DMS79 (cell line): ENCODE results near the gene C14orf132.

Experiments used
- DNase-seq: peaks from one replicate; lab custom pipeline; 2025; lab: John Stamatoyannopoulos, UW

C14orf132 gene

DNA sequence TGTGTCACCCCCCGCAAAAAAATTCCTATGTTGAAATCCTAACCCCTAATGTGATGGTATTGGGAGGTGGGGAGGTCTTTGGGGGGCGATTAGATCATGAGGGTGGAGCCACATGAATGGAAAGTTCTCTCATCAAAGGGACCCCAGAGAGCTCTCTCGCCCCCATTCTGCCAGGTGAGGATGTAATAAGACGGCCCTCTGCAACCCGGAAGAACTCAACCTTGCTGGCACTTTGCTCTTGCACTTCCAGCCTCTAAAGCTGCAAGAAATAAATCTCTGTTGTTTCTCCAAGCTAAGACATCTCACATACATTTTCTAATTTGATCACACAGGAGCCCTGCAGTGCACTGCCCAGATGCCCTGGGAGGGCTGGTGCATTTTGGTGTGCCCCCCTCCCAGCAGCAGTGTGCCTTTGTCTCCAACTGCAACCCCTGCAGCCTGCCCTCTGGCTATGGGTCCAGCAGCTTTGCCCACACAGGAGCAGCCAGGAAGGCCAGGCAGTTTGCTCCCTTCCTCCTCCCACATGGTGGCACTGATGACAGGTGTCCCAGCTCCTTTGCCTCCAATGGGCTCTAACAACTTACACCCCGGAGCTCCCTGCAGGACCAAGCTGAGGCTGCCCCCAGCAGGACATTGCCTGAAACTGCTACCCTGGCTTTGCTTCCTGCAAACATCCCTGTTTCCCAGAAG is 59.3 kb downstream of the C14orf132 start:
- peak; percentile 55 for DNase-seq

DNA sequence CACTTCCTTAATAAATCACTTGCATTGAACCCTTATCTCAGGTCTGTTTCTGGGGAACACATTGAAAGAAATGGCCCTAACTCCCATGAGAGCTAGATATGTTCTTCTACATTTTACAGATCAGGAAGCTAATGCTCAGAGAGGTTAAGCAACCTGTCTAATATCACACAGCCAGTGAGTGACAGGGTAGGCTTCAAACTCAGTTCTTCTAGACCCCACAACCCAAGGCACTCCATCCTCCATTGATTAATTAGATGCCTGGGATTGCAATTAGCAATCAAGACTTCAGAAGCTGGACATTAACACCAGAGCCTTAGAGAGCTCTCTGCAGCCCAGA is 59.8 kb downstream of the C14orf132 start:
- DNase-seq = no peak

DNA sequence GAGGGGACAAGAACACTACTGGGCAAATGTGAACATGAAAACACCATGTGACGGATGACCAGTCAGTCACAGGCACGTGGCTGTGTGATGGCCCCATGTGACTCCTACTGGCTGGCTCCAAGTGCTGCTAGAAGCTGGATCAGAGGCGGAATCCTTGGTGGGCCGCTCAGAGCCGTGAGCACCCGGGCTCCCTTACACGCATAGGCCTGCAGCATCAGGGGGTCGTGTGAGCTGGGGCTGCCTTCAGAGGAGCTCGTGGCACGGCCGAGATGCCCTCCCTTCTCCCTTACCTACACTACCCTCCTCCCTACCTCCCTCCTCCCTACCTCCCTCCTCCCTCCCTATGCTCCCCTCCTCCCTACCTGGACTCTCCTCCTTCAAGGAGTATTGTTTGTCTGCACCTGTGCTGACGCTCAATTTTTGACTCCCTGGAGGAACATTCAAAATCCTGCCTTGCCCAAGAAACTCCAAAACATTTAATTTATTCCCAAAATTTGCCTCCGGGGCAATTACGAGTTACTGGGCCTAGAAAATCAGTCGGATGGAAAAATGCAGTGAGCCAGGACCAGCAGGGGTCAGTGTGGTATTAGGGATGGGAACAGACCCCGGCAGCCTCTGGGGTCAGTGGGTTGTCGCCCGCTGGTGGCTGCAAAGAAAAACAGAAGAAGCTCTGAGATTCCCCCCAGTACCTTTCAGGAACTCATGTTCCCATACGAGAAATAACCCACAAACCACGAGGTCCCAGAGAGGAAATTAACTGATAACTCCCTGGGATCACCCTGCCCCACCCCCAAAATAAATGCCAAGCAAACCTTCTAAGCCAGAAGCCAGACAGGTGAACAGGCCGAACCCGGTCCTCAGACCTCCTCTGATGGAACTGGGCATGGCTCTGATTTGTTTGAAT is 61.3 kb downstream of the C14orf132 start:
- peak; percentile 41 for DNase-seq

DNA sequence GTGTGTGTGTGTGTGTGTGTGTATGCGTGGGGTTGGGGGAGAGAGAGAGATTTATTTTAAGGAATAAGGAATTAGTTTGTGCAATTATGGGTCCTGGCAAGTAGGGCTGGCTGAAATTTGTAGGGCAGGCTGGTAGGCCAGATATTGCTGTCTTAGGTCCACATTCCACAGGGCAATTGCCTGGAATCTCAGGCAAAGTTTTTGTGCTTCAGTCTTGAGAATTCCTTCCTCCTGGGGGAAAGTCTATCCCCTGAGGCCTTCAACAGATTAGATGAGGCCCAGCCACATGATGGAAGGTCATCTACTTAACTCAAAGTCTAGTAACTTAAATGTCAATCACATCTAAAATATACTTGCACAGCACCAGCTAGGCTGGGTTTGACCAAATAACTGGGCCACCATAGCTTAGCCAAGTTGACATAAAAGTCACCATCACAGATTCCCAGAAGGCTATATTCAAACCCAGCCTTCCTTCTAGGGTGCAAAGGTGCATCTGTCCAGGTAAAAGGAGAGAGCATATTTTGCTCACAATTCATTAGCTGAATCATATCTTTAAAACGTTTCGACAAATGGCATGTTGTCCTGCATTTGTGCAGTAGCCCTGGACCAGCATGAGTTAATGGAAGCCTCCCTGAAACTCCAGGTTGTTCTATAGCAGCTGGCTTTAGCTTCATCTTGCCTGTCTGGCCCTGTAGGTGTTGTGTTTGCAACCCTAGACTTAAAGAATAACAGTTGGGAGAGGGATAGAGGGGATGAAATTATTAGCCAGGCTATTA is 63.1 kb downstream of the C14orf132 start:
- no peak for DNase-seq

DNA sequence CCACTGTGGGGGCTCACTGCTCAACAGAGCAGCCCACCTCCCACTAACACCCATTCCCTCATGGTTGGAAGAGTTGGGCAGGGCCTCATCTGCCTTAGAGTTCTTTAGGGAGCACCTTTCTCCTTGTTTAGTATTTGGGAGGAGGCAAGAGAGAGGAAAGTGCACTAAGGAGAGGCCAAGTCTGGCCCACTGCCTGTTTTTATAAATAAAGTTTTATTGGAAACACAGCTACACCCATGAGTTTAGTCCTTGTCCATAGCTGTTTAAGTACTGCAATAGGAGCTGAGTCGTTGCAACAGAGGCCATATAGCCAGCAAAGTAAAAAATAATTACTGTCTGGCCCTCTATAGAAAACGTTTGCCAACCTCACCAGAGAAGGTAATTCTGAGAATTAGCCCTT is 63.9 kb downstream of the C14orf132 start:
- no peak for DNase-seq

DNA sequence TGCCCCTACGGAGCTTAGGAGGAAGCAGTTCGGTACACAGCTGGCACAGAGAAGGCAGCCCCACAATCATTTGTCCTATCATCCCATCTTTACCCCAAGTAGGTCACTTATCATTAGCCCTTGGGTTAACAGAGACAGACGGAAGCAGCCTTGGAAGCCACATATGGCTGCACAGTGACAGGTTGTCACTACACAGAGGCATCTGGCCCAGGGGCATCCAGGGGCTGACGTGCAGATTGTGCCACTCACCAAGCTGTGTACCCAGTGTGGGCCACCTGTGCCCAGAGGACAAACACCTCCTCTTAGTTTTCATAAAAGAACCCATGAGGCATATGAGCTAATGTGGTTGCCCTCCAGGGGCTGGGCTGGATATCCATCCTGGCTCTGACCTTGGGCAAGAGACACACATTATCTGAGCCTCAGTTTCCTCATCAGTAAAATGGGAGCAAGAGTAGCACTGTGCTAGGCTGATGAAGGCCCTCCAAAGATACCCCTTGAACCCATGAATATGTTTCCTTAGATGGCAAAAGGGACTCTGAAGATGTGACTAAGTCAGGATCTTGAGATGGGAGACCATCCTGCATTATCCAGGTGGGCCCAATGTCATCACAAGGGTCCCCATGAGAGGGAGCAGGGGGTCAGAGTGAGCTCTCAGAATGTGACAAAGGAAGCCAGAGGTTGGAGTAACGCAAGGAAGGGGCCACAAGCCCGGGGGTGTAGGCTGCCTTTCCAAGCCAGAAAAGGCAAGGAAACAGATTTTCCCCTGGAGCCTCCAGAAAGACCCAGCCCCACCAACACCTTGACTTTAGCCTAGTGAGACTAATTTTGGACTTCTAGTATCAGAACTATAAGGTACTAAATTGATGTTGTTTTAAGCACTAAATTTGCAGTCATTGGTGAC is 64.6 kb downstream of the C14orf132 start:
- DNase-seq = no peak

DNA sequence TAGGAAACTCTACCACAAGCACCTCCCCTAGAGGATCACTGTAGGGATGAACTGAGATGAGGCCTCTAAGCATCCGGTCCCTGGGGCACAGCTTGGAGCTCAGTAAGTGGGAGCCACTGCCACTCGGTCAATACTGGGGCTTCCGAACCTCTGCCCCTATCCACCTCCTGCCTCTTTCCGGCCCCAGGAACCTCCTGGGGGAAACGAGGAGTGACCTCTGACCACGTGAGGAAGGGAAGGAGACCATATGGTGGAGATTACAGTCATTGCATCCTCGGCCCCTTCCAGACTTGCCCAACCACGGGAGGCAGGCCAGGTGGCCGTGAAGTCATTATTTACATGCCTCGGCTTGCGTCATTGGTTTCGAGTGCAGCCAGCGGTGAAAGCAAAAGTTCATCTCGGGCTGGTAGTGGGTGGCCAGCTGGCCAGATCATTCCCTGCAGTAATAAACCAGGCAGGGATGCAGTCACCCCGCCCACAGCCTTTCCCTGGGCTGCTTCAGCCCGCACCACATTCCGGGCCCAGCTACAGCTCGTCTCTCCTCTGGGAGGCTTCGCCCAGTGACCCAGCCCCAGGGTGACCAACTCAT is 65.4 kb downstream of the C14orf132 start:
- DNase-seq = no peak

DNA sequence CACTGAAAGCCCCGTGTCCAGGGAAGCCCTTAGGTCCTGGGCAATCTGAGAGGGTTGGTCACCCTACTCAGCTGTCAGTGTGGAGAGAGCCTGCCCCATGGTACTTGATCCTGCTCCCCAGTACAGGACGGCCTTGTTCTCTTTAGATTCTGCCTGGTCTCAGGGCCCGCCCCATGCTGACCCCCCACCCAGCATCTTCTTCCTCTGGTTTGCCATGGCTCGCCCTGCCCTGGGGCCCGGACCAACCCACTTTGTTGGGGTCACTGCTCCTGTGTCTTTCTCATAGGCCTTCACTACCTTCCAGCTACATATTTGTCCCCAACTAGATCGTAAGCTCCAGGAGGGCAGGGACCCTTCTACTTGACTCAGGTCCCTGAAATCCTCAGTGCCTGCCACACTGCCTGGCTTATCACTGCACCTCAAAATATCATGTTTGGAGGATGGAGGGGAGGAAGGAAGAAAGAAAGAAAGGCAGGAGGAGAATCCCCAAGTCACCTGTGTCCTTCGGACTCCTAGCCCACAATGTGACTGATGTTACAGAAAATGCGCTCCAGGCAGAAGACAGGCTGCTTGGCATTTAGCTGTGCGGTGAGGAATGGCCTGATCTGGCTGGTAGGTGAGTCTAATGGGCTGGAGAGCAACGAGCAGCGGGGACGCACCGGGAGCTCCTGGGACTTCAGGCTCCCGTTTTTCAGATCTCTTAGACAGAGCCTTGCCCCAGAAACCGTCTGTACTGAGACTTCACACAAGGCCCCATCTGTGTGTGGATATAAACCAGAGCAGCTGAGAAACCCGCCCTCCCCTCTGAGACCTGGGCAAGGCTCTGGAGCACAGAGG is 66.1 kb downstream of the C14orf132 start:
- DNase-seq = no peak

DNA sequence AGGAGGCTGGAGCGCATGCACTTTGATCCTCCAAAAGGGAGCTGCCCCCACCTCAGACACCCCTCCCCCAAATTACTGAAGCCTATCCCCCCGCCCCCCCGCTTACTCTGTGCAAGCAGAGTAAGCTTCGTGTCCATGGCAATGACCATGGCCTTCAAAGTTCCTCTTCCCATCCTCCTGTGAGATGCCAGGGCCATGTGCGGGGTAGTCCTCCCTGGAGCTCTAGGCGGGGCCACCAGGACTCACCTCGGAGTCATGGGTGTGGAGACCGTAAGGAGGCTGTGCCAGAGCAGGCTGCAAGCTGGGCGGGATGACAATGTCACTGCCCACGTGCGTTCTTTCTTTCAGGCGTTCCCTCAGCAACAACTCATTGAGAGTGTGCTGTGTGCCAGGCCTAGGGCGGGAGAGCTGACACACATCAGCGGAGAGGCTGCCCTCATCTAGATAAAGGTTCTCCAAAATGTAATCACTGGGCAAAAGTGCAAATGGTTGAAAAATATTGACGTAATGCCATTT is 66.8 kb downstream of the C14orf132 start:
- peak; percentile 35 for DNase-seq

DNA sequence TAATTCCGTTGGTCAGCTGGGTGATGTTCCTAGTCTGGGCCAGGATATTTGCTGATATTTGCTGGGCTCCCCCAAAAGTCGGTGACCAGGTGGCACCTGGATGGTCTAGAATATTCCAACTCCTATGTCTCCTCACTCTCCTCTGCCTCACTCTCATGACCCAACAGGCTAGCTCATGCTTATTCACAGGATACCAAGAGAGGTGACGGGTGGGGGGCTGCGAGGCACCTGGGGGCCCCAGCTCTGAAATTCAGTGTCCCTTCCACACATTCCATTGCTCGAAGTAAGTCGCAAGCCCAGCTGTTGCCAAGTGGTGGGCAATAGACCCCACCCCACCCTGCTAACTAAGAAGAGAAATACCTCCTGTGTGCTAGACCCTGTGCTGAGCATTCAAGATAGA is 67.7 kb downstream of the C14orf132 start:
- no peak for DNase-seq

DNA sequence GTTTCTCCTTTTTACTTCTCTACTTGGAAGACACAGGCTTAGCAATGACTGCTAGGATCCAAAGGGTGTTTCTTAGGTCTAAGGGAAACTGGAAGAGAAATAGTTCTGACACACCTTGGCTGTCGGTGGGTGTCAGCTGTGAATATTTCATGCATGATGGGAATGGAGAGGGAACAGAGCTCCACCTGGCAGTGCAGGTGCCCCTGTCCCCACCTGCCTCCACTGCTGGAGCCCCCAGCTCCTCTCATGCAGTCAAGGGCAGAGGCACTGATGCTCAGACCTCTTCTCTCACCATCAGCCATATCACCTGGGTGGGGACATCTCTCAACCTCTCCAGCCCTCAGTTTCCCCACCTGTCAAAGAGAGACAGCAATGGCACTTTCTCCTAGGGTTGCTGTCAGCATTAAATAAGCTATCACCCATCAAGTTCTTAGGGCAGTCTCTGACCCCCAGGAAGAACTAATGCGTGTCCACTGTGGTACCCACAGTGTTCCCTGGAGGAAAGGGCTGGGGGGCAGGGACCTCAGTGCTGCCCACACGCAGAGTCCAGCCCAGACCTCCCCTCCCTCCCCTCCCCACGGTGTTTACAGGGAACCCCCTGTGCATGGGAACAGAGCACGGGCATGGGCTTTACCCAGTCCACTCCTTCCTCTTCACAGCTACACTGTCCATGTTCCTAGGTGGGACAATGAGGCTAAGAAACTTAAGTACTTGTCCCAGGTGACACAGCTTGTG is 69.1 kb downstream of the C14orf132 start:
- no peak for DNase-seq

DNA sequence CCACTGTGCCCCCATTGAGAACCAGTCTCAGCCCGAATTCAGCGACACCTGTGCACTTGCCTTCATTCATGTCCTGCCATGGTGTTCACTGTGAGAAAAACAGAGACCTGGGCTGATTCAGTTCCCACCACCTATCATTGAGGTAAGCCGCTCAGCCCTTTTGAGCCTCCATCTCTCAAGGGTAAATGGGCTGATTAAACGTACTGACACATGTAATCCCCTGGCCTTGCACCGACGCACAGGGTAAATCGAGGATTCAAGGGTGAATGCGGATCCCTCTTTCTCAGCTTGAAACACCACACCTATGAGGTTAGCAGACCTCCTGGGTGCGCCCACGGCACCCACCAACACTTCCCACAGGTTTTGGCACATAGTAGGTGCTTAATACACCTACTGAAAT is 69.7 kb downstream of the C14orf132 start:
- no peak for DNase-seq

DNA sequence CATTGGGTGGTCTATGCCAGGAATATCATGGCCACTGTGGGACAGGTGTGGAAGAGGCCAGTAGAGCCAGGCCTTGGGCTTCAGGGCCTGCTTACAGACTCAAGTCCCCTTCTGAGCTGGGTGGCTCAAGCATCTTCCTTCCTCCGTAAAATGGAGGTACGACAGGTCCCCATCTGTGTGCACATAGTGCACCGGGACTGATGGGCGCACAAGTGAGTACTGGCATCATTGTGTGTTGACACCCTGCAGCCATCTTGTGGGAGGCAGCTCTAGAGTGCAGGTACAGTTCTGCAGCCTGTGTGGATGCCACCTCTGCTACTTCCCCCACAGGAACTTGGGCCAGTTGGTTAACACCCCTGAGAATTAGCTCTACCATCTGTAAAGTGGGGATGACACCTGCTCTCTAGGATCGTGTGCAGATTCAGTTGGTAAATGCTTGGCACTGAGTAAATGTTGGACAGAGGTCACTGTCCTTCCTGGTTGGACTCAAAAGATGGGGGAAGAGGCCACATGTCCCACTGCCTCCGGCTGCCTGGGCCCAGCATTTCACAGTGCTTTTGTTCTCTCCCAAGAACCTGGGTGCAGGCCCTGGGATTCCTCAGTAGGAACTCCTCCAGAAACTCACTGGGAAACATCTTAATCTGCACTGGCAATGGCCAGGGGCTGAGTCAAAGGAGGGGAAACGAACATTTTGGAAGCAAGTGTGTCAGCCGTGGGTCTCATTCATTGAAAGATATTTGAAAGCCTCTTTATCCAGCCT is 70.6 kb downstream of the C14orf132 start:
- DNase-seq = no peak

DNA sequence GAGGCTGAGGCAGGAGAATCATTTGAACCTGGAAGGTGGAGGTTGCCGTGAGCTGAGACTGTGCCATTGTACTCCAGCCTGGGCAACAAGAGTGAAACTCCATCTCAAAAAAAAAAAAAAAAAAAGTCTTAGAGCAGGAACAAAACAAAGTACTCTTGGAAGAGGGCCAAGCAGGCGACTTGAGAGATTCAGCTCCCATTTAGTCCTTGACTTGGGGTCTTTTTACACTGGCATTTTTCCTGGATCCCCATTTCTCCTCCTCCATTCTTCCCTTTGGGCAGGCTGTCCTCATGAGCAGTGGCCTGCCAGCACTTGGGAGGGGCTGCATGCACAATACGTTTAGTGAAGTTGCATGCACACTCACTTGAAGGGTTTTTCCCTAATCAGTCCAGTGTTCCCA is 72.9 kb downstream of the C14orf132 start:
- peak; percentile 29 for DNase-seq

DNA sequence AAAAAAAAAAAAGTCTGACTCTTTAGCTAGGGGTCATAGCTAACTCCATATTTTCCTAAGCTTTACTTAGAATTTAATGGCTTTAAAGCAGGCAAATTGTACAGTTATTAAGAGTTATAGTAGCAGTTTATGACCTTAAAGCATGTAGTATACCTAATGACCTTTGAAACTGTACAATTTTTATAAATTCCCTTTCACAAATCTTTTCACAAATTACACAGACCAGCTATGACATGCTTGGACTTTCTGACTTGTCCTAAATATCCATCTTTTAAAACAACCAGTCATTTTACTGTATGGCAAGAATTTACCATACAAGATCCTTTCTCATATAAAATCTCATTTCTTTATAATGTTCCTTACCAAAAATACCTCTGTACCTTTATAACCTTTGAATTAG is 74.8 kb downstream of the C14orf132 start:
- DNase-seq = no peak

DNA sequence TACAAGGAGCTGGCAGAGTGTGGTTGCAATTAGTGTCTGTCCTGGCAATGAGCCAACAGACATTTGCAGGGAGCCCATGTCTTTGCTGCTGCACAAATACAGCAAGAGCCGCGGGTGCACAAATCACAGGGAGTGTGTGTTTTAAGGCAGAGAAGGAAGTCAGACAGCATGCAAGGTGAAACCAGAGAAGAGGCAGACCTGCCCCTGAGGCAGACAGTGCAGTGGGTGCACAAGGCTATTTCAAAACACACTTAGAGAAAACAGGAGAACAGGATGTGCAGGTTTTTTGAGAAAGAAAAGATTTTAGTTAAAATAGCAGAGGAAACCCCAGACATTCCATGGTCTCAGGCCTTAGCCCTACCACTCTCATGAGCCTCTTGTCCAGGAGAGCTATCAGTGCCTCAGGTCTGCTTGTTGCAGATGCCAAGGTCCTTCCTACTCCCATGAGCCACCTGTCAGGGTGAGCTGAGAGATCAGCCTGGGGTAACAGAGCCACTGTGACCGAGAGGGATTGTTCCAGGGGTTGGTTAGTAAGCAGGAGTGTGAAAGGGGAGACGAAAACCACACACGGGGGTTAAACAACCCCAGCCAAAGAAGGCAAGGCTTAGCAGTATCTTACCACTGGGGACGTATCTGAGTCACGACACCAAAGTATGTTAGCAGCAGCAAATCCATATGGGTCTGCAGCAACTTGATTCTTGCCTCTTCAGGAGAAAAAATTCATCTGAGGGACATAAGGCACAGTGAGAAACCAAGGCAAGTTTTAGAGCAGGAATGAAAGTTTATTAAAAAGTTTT is 78.1 kb downstream of the C14orf132 start:
- peak; percentile 49 for DNase-seq

DNA sequence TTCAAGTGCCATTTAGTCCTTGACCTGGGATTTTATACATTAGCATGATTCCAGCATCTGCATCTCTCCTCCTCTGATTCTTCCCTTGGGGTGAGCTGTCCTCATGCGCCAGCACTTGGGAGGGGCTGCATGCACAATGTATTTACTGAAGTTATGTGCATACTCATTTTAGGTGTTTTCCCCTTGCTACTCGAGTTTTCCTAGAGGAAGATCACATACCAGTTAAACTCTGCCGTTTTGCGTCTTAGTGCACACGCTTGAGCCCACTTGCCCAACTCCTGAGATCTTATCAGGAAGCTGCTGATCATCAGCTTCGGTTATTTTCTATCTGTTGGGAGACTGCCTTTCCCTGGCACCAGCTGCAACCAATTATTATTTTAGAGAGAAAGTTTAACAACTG is 78.8 kb downstream of the C14orf132 start:
- DNase-seq = no peak

DNA sequence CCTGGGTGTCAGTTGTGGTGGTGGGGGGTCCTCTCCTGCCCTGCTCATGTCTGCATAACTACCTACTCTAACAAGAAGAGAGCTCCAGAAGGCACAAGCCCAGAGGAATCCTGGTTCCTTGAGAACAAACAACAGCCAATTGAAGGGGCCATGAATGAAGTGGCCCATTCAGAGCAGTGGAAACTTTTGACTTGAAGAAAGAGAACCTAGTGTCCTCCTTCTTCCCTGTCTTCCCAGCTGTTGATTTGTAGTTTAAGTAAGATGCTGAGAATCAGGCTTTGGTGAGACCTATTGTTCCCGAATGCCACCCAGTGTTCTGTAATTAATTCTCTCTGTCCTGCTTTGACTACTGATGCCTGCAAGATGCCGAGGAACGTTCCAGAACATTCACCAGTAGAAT is 79.2 kb downstream of the C14orf132 start:
- DNase-seq = no peak
